Measurements from ENCODE around the gene WWC1. TPM values are rescaled to one million over a fixed set of nuclear protein-coding genes. Genes with fewer than 3 reads are reported as not detected.

WWC1 gene
- total and polyA plus RNA-seq, 9 of the 15 experiments (the other 6 are each of a cell fraction or from before 2014, with no cell fraction given) = under 0.01 to 0.54 (median 0.42) TPM; not detected in 6

DNA sequence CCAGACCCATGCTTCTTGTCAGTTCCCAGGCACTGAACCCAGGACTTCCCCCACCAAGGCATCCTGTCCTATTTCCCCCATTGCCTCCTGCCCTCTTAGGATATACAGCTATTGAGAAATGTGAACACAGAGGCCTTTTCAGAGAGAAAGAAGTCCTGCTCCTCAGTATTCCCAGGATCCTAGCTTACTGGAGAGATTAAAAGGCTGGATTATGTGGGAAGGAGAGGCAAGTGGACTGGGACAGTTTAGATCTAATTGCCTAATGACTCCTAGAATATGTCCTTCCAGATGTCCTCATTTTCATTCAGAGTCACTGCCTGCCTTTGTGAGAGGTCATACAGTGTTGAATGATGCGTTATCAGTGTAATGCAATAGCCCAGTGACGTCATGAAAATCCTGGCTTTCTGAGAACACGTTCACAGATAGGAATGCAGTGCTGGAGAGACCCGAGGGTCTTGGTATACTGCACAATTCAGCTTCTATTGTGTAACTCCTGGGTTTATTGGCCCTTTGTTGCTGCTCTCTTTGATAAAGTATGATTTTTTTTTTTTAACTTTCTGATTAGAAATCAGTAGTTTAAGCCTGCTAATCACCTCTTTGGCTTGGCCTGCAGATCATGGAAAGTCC is 26.2 kb downstream of the WWC1 start (continued):
- TF ChIP-seq, protein P1, sequence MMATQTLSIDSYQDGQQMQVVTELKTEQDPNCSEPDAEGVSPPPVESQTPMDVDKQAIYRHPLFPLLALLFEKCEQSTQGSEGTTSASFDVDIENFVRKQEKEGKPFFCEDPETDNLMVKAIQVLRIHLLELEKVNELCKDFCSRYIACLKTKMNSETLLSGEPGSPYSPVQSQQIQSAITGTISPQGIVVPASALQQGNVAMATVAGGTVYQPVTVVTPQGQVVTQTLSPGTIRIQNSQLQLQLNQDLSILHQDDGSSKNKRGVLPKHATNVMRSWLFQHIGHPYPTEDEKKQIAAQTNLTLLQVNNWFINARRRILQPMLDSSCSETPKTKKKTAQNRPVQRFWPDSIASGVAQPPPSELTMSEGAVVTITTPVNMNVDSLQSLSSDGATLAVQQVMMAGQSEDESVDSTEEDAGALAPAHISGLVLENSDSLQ (IDR thresholded peaks at IDR 0.05) = no peak
- TF ChIP-seq, protein P2, sequence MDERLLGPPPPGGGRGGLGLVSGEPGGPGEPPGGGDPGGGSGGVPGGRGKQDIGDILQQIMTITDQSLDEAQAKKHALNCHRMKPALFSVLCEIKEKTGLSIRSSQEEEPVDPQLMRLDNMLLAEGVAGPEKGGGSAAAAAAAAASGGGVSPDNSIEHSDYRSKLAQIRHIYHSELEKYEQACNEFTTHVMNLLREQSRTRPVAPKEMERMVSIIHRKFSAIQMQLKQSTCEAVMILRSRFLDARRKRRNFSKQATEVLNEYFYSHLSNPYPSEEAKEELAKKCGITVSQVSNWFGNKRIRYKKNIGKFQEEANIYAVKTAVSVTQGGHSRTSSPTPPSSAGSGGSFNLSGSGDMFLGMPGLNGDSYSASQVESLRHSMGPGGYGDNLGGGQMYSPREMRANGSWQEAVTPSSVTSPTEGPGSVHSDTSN (CRISPR knock-in tag; IDR thresholded peaks at IDR 0.05; ENCODE audit: low read depth) = no peak
- TF ChIP-seq, protein P2 (tag; conservative IDR thresholded peaks at IDR 0.05; ENCODE audit: low read depth) = 0 out of 2 replicates have a peak, but pooled peaks have one; percentile 19
- TF ChIP-seq ZNF77 (CRISPR knock-in tag; IDR thresholded peaks at IDR 0.05) = no peak
- no peak for TF ChIP-seq ZNF282 (CRISPR knock-in tag; IDR thresholded peaks at IDR 0.05)
- no peak for TF ChIP-seq RUNX1 (IDR thresholded peaks at IDR 0.05; ENCODE audit: low read depth)
- no peak for TF ChIP-seq HMG20B (CRISPR knock-in tag; IDR thresholded peaks at IDR 0.05)
- TF ChIP-seq STAG1 (CRISPR knock-in tag; IDR thresholded peaks at IDR 0.05; ENCODE audit: borderline replicate concordance) = no peak
- no peak for TF ChIP-seq NR3C1 (CRISPR knock-in tag; IDR thresholded peaks at IDR 0.05)
- TF ChIP-seq JUND (IDR thresholded peaks at IDR 0.05; ENCODE audit: borderline replicate concordance, low read depth, low read length) = peak; percentile 81
- TF ChIP-seq JUND (tag; IDR thresholded peaks at IDR 0.05; ENCODE audit: borderline replicate concordance, low read depth, low read length) = peak; percentile 92
- no peak for TF ChIP-seq MCM5 (IDR thresholded peaks at IDR 0.05; ENCODE audit: low read depth)
- TF ChIP-seq MEIS2 (IDR thresholded peaks at IDR 0.05; ENCODE audit: partially characterized antibody) = peak; percentile 64
- TF ChIP-seq PTRF (tag; IDR thresholded peaks at IDR 0.05) = no peak
- TF ChIP-seq NCOA1 (IDR thresholded peaks at IDR 0.05; ENCODE audit: low read depth) = 0 out of 2 replicates have a peak, but pooled peaks have one; percentile 52
- no peak for TF ChIP-seq HOXB6 (CRISPR knock-in tag; IDR thresholded peaks at IDR 0.05; ENCODE audit: borderline replicate concordance)
- TF ChIP-seq BRCA1 (IDR thresholded peaks at IDR 0.05) = no peak
- TF ChIP-seq BRCA1 (CRISPR knock-in tag; IDR thresholded peaks at IDR 0.05) = no peak
- TF ChIP-seq, protein P3, sequence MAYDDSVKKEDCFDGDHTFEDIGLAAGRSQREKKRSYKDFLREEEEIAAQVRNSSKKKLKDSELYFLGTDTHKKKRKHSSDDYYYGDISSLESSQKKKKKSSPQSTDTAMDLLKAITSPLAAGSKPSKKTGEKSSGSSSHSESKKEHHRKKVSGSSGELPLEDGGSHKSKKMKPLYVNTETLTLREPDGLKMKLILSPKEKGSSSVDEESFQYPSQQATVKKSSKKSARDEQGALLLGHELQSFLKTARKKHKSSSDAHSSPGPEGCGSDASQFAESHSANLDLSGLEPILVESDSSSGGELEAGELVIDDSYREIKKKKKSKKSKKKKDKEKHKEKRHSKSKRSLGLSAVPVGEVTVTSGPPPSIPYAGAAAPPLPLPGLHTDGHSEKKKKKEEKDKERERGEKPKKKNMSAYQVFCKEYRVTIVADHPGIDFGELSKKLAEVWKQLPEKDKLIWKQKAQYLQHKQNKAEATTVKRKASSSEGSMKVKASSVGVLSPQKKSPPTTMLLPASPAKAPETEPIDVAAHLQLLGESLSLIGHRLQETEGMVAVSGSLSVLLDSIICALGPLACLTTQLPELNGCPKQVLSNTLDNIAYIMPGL (CRISPR knock-in tag; IDR thresholded peaks at IDR 0.05) = no peak
- TF ChIP-seq ZEB2 (IDR thresholded peaks at IDR 0.05) = no peak
- TF ChIP-seq, protein P4, sequence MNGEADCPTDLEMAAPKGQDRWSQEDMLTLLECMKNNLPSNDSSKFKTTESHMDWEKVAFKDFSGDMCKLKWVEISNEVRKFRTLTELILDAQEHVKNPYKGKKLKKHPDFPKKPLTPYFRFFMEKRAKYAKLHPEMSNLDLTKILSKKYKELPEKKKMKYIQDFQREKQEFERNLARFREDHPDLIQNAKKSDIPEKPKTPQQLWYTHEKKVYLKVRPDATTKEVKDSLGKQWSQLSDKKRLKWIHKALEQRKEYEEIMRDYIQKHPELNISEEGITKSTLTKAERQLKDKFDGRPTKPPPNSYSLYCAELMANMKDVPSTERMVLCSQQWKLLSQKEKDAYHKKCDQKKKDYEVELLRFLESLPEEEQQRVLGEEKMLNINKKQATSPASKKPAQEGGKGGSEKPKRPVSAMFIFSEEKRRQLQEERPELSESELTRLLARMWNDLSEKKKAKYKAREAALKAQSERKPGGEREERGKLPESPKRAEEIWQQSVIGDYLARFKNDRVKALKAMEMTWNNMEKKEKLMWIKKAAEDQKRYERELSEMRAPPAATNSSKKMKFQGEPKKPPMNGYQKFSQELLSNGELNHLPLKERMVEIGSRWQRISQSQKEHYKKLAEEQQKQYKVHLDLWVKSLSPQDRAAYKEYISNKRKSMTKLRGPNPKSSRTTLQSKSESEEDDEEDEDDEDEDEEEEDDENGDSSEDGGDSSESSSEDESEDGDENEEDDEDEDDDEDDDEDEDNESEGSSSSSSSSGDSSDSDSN (IDR thresholded peaks at IDR 0.05; ENCODE audit: borderline replicate concordance in 1 of 2, low read depth in 2 of 2, low read length in 2 of 2) = no peak
- TF ChIP-seq CXXC5 (CRISPR knock-in tag; IDR thresholded peaks at IDR 0.05) = no peak
- TF ChIP-seq MTF1 (CRISPR knock-in tag; IDR thresholded peaks at IDR 0.05; ENCODE audit: borderline replicate concordance) = no peak
- TF ChIP-seq ELF4 (CRISPR knock-in tag; IDR thresholded peaks at IDR 0.05) = no peak

All from K562 (cell line).